SH-SY5Y (cell line): ENCODE results near the gene MUC2.

Experiments used
- GATA2 ChIP-seq: IDR thresholded peaks from 2 replicates; pipeline ENCODE4 v1.6.1; 2011; ENCODE audit warnings: mild to moderate bottlenecking, low read depth, low read length
- GATA3 ChIP-seq: IDR thresholded peaks from 2 replicates; pipeline ENCODE4 v1.6.1; 2011; ENCODE audit warnings: low read depth, mild to moderate bottlenecking, low read length, moderate library complexity

- TF ChIP-seq GATA2 (no peak), GATA3 (no peak)
These were observed 3.8 kb upstream of the MUC2 start for GRCh38 chr11:1070594-1071462.
